Measurements from ENCODE around the gene ZCCHC24.
"Not testable (repeated sequence)": the region's sequence is repeated elsewhere in the genome, so short reads cannot be mapped to it uniquely, and the experiment has no call there.

Gene ZCCHC24

DNA sequence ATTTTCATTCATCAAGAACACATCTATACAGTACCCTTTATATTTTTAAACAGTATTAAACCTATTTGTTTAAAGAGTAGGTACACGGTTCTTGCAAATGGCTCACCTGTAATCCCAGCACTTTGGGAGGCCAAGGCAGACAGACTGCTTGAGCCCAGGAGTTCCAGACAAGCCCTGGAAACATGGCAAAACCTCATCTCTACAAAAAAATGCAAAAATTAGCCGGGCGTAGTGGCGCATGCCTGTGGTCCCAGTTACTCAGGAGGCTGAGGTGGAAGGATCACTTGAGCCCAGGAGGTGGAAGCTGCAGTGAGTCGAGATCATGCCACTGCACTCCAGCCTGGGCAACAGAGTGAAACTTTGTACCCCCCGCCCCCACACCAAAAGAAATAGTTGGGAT is 1.8 kb upstream of the ZCCHC24 start:
- not testable (repeated sequence) for DNase-seq (ENCODE audit: low read depth in 3 of 3, low spot score in 1 of 3)

DNA sequence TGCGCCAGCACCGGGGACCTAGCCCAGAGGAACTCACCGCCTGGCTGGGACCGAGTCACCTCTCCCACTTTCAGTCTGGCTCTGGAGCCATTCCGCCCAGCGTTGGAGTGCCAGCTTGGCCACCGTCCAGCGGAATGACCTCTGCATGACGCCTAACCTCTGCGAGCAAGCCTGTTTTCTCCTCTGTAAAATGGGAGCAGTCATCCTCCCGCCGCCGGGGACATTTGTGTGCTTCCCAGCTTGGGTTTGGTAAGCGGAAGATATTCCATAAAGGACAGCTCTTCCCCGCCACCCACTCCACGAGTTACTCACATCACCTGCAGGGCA is 1.3 kb upstream of the ZCCHC24 start:
- DNase-seq (ENCODE audit: low read depth in 3 of 3, low spot score in 1 of 3): no peak

GRCh38 chr10:79445977-79446757 is 743 bp upstream of the ZCCHC24 start:
- DNase-seq (ENCODE audit: low read depth in 3 of 3, low spot score in 1 of 3): no peak

DNA sequence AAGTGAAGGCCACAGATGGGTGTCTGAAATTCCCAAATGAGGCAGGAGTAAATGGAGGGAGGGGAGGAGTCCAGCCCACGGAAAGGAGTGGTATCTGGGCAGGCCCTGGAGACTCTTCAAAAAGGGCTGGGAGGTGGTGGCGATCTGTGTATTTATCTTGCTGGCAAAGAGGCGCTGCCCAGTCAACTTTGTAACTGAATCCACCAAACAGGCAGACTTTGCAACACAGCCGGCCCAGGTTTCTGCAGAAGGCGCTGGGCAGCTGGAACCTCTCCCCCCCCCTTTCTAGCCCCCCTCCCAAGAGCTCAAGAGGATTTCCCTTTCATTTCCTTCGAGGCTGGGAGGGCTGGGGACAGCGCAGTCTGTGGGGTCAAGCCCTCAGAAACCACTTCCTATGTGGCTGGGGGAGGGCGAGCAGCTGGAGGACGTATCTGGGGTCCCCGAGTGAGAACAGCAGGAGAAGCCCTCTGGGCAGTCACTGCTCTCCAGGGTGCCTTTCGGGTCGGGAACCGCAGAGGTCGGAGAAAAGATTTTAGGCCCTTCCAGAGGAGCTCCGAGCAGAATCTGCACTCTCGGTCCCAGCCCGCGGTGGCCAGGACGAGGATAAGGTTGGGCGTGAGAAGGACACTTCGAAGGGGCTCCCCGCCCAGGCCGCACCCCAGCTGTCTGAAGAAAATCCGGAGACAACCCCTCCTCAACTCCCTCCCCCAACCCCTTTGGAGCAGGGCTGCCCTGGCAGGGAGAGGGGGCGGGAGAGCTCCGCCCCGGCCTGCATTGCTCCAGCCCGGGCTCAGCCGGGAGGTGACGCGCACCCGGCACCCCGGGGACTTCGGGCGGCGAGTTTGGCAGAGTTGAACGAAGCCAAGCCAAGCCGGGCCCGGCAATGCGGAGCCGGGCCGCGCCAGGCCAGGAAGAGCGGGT is 965 bp downstream of the ZCCHC24 start:
- DNase-seq (ENCODE audit: low read depth in 3 of 3, low spot score in 1 of 3): peak in 1 of 3 donors; percentile 24

DNA sequence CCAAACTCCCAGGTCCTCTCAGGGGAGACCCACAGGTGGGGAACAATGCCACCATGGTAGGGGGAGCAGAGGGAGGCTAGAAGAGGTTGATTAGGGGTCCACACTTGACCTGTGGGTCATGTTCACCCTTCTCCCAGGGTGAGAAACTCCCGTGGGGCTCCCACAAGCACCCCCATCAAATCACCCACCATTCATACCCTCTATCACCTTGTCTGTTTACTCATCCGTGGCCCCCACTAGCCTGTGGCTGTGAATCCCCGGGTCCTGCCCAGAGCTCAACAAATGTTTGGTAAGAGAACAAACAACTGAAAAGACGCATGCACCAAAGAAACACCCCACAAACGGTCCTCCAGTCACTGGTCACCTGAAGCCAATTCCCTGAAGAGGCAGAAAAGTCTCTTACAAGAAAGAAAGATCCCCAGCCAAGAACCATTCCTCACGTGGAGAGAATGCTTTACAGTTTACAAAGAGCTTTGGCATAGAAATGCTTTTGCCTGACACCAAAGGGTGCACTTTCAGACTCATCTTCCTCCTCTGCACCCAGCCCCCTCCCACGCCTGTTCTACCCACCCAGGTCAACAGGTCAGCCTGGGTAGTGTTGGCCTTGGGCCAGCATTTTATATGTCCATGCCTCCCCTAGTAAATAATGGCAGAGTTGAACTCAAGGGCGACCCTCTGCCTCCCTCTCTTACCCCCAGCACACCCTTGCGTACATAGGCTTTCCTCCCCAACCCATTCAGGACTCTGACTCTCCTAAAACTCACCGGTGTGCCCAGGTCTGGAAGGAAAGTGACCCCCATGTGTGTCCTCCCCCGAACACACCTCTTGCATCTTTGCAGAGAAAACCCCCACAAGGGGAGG is 1.9 kb downstream of the ZCCHC24 start:
- DNase-seq (ENCODE audit: low read depth in 3 of 3, low spot score in 1 of 3): no peak

GRCh38 chr10:79442171-79443040 is 3.0 kb downstream of the ZCCHC24 start:
- no peak for DNase-seq (ENCODE audit: low read depth in 3 of 3, low spot score in 1 of 3)

DNA sequence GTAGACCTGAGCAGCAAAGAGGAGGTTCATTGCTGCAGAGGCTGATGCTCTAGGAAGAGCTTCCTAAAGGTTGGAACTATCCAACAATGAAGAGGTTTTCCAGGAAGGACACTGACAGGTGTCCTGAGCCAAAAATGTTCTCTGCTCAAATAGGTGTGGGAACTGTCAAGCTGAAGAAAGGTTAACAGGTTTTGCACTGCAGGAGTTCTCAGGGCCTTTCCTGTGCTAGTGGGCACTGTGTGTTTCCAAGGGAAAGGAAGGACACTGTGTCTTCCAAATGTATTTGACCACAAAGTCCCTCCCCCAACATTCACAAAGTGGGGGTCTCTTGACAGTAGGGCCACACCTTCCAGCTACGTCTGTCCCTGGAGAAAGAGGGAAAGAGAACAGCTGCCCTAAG is 4.0 kb downstream of the ZCCHC24 start:
- no peak for DNase-seq (ENCODE audit: low read depth in 3 of 3, low spot score in 1 of 3)

- no peak for DNase-seq (ENCODE audit: low read depth in 3 of 3, low spot score in 1 of 3)
These were observed 5.1 kb downstream of the ZCCHC24 start for GRCh38 chr10:79440281-79440680.

GRCh38 chr10:79438699-79439085 is 6.7 kb downstream of the ZCCHC24 start:
- DNase-seq (ENCODE audit: low read depth in 3 of 3, low spot score in 1 of 3): no peak

DNA sequence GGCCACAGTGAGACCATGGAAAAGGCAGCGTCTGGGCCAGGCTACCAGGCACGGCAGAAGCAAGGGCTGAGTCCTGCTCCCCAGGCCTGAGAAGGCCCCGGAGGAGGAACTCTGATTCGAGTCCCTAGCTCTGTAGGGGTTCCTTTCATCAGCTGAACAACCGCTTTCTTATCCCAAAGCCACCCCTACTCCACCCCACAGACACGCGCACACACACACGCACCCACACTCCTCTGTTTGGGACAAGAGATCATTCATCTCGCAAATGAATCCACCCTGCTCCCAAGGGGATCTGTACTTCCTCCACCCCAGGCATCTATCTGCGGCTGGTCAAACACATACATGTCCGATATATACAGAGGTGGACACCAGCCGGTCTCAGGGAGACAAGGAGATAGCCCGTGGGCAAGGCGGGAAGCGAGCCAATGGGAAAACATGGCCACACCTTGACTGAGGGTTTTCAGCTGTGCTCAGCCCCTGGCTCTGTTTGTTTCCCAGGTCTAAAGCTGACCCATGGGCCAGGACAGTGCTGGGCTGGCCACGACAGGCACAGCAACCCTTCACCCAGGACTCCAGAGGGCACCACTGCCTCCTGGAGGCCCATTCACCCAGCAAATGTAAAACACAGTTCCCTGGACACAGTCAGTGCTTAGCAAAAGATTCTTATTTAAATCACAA is 7.3 kb downstream of the ZCCHC24 start:
- DNase-seq (ENCODE audit: low read depth in 3 of 3, low spot score in 1 of 3): no peak

DNA sequence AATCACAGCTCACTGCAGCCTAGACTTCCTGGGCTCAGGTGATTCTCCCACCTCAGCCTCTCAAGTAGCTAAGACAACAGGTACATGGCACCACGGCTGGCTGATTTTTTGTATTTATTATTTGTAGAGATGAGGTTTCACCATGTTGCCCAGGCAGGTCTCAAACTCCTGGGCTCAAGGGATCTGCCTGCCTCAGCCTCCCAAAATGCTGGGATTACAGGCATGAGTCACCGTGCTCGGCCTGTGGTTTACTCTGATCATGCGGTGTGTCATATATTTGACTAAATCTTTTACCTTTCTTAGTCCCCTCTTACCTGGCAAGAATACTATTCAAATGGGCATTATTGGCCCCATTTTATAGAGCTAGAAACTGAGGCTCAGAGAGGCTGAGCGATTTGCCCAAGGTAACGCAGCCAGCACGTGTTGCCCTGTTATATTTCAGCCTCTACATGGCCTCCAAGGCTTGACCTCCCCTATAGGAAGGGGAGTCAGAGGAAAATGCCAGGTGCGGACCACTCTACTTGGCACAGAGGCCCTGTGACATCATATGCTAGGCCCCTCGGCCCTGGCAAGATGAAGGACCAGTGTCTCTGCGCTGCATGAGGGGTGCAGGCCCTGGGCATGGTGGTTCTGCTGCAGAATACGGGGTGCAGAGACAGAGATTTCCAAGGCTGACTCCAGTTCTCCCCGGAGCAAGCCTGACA is 8.2 kb downstream of the ZCCHC24 start:
- DNase-seq (ENCODE audit: low read depth in 3 of 3, low spot score in 1 of 3): no peak

DNA sequence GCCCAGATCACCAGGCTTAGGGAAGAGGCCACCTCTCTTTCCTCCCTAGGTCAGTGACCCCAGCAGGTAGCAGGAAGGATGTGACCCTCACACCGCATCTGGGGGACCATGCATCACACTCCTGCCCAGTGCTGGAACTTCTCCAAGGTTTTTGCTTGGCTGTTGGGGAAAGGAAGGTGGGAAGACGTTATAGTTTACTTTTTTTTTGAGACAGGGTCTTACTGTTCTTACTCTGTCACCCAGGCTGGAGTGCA is 8.6 kb downstream of the ZCCHC24 start:
- DNase-seq (ENCODE audit: low read depth in 3 of 3, low spot score in 1 of 3): no peak

GRCh38 chr10:79436066-79436849 is 9.2 kb downstream of the ZCCHC24 start:
- DNase-seq (ENCODE audit: low read depth in 3 of 3, low spot score in 1 of 3): no peak

DNA sequence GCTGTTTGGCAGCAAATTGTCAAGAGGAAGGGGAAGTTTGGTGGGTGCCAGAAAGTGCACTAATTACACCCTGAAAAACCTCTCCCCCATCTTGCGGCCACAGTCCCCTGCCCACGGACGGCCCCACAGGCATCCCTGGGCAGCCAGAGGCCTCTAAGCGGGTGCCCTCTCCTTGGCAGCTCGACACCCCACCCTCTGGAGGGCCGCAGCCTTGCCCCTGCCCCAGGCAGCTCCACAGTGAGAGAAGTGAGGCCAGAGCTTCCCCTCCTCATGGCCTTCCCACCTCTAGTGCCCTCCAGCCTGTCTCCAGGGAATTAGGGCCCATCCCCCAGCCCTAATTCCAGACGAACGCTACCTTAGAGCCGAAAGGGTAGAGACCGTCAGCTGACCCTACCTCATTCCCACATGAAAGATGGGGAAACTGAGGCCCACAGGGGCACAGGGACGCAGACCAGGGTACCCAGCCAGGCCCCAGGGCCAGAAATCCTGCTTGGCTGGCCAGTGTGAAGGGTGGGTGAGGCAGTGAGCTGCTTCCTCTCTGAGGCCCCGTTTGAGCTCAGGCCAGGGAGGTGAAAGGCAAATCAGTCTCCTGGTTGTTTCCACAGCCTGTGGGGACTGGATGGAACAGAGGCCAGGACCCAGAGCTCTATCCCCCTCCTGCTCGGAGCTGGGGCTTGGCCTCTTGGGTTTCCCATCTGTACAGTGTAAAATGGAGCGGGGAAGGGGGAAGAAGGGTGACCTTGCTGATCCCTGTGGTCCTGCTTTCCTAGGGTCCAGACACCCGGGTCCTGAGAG is 10.0 kb downstream of the ZCCHC24 start:
- DNase-seq (ENCODE audit: low read depth in 3 of 3, low spot score in 1 of 3): no peak

DNA sequence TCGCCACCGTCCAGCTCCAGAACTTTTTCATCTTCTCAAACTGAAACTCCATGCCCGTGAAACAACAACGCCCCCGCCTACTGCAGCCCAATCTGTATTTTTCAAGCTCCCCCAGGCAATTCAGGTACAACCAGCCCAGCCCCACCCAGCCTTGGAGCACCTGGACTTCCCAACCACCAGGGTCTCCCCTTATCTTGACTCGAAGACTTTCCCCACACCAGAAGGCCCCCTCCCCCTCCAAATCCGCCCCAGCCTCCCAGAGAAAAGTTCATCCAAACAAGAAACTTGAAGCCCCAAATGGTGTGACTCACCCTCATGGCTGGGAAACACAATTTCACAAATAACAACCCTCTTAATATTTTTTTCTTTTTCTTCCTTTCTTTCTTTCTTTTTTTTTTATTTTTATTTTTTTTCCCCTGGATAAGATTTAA is 10.6 kb downstream of the ZCCHC24 start:
- DNase-seq (ENCODE audit: low read depth in 3 of 3, low spot score in 1 of 3): no peak

DNA sequence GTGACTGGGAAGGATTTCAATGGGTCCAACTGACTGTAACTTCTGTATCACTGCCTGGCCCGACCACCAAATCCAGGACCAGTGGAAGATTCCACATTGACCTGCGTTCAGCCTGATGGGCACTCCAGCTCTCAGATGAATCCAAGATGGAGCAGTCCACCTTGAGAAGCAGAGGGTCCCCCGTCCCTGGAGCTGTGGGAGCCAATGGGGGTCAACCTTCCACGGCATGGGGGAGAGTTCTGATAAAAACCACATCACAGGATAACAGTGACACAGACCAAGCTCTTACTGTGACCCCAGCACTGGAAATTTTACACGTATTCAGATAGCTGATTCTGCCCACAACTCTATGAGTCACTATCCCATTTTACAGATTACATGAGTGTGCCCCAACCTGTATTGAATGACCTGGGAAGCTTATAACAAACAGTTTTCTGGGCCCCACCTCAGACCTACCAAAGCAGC is 11.2 kb downstream of the ZCCHC24 start:
- DNase-seq (ENCODE audit: low read depth in 3 of 3, low spot score in 1 of 3): no peak

GRCh38 chr10:79433324-79434222 is 11.9 kb downstream of the ZCCHC24 start:
- DNase-seq (ENCODE audit: low read depth in 3 of 3, low spot score in 1 of 3): no peak
